ENCODE data around the gene DERL2. TPM values are rescaled to one million over a fixed set of nuclear protein-coding genes. Genes with fewer than 3 reads are reported as not detected.
"Not testable (repeated sequence)": the region's sequence is repeated elsewhere in the genome, so short reads cannot be mapped to it uniquely, and the experiment has no call there.

The DERL2 gene
- total RNA-seq, 4 donors from 2014 or later = 4.6 to 37.5 (median 21.7) TPM

GRCh38 chr17:5443728-5444127 is 42.2 kb downstream of the DERL2 start:
- TF ChIP-seq, protein P1, sequence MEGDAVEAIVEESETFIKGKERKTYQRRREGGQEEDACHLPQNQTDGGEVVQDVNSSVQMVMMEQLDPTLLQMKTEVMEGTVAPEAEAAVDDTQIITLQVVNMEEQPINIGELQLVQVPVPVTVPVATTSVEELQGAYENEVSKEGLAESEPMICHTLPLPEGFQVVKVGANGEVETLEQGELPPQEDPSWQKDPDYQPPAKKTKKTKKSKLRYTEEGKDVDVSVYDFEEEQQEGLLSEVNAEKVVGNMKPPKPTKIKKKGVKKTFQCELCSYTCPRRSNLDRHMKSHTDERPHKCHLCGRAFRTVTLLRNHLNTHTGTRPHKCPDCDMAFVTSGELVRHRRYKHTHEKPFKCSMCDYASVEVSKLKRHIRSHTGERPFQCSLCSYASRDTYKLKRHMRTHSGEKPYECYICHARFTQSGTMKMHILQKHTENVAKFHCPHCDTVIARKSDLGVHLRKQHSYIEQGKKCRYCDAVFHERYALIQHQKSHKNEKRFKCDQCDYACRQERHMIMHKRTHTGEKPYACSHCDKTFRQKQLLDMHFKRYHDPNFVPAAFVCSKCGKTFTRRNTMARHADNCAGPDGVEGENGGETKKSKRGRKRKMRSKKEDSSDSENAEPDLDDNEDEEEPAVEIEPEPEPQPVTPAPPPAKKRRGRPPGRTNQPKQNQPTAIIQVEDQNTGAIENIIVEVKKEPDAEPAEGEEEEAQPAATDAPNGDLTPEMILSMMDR (IDR thresholded peaks at IDR 0.05) = no peak
- TF ChIP-seq POLR2A (IDR thresholded peaks at IDR 0.05) (no peak), POLR2AphosphoS5 (IDR thresholded peaks at IDR 0.05) (no peak), EP300 (IDR thresholded peaks at IDR 0.05; ENCODE audit: low read depth) (no peak)
- in situ Hi-C loops (cut with MboI; ENCODE audit: low pct_ligation_motif_present in 1 of 4, low pct_unique_long_range_greater_than_20kb in 1 of 4, low sequenced_read_pairs in 3 of 4) = no loop called here
- WGBS, 2 donors (ENCODE audit: low coverage in 1 of 2) = 93 to 94% methylated on average over 2 to 6 of the region's 6 CpGs
- H3K4me1 ChIP-seq = peaks cover 0 to 6% (median 3%) of the 10 kb centered on the region in 4 donors
- intact Hi-C loops (cut with DNase I; ENCODE audit: low total_unique reads) = no loop called here
- H3K9me3 ChIP-seq = no peaks in the 10 kb centered on the region
- H3K27me3 ChIP-seq = no peaks in the 10 kb centered on the region
- H3K4me3 ChIP-seq = no peak overlapping the region
- H3K27ac ChIP-seq = no peak overlapping the region
- DNase-seq = no peak
- peaks cover 0 to 26% (median 10%) of the 10 kb centered on the region in 4 donors for H3K36me3 ChIP-seq

DNA sequence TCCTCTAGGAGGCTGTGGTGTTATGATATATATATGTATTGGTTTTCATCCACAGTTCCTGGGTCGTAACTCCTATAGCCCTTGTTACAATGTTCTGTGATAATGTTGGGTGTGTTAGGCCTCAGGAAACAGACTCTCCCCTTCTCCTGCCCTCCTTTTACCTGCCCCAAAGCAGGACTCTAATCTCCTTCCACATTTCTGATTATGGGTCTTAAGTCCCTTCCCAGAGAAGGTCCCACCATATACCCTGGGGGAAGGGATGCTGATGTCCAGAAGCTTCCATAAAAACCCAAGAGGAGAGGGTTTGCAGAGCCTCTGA is 46.6 kb downstream of the DERL2 start:
- intact Hi-C loops (cut with DNase I; ENCODE audit: low total_unique reads) = no loop called here
- Histone ChIP-seq H3K27ac (peak overlapping the region; percentile 86 to 89 (median 88)), H3K36me3 (peaks cover 0 to 24% (median 5%) of the 10 kb centered on the region in 4 donors), H3K4me3 (peak overlapping the region in 3 of 4 donors; percentile 71 to 97 (median 77)), H3K27me3 (no peaks in the 10 kb centered on the region), H3K4me1 (peaks cover 5 to 29% (median 15%) of the 10 kb centered on the region in 4 donors), H3K9me3 (no peaks in the 10 kb centered on the region)
- in situ Hi-C loops (cut with MboI; ENCODE audit: low pct_ligation_motif_present in 1 of 4, low pct_unique_long_range_greater_than_20kb in 1 of 4, low sequenced_read_pairs in 3 of 4) = no loop called here
- no peak for DNase-seq
- 0 to 14% methylated on average over 1 of the region's 1 CpG for WGBS, 2 donors (ENCODE audit: low coverage in 1 of 2)
- TF ChIP-seq, protein P1 (IDR thresholded peaks at IDR 0.05) = peak in 2 of 5 experiments; percentile 28 to 49
- TF ChIP-seq EP300 (IDR thresholded peaks at IDR 0.05; ENCODE audit: low read depth) (no peak), POLR2AphosphoS5 (IDR thresholded peaks at IDR 0.05) (no peak)

- Histone ChIP-seq H3K9me3 (no peaks in the 10 kb centered on the region), H3K4me1 (peaks cover 5 to 29% (median 15%) of the 10 kb centered on the region in 4 donors), H3K27ac (peak within 1 kb of the TSS; percentile 86 to 89 (median 88)), H3K27me3 (no peaks in the 10 kb centered on the region), H3K36me3 (peaks cover 0 to 22% (median 4%) of the 10 kb centered on the region in 4 donors), H3K4me3 (peak within 1 kb of the TSS; percentile 71 to 97 (median 82))
- 1% methylated on average over 71 of the region's 75 CpGs; no CpG with 5 or more reads in 1 of the 2 donors for WGBS, 2 donors (ENCODE audit: low coverage in 1 of 2)
- peak; percentile 96 for DNase-seq
- TF ChIP-seq POLR2A (IDR thresholded peaks at IDR 0.05) = peak; percentile 54
- no peak for TF ChIP-seq EP300 (IDR thresholded peaks at IDR 0.05; ENCODE audit: low read depth)
- peak; percentile 66 to 77 (median 73) for TF ChIP-seq POLR2AphosphoS5 (IDR thresholded peaks at IDR 0.05)
- TF ChIP-seq, protein P1 (IDR thresholded peaks at IDR 0.05) = peak; percentile 99 to 100 (median 99)
- in situ Hi-C loops (cut with MboI; ENCODE audit: low pct_ligation_motif_present in 1 of 4, low pct_unique_long_range_greater_than_20kb in 1 of 4, low sequenced_read_pairs in 3 of 4) = no loop called here
- intact Hi-C loops (cut with DNase I; ENCODE audit: low total_unique reads) = no loop called here
These were observed 47.1 kb downstream of the DERL2 start, which contains the start of gene C1QBP for GRCh38 chr17:5438716-5439445. Gene C1QBP (minus strand): TSS chr17:5439155. CDS start chr17:5439073, 82 bp downstream.

DNA sequence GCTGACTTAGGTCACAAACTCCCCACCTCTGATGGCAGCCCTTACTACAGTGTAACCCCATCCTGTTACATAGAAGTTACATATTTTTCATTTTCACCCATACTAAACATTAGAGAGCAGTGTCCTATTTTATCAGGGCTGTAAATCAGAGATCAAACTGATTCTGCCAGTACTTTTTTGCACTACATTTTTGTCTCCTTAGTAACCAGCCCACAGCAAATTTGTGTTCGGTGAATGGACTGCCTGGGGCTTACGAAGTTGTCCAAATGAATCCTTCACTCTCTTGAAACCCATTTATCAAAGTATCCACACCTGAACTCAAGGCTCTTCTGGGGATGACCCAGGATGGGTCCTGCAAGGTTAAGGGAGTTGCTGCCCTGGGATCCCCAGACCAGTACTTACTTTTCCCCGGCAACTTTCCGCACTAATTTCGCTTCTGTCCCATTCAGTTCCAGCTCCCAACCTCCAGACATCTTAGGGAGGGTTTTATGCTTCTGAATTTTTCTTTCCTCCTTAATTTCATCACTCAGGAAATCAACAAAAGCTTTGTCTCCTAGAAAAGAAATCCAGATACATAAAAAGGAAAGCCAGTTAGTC is 48.2 kb downstream of the DERL2 start:
- intact Hi-C loops (cut with DNase I; ENCODE audit: low total_unique reads) (no loop called here), in situ Hi-C loops (cut with MboI; ENCODE audit: low pct_ligation_motif_present in 1 of 4, low pct_unique_long_range_greater_than_20kb in 1 of 4, low sequenced_read_pairs in 3 of 4) (no loop called here)
- no peaks in the 10 kb centered on the region for H3K9me3 ChIP-seq
- peak overlapping the region in 3 of 4 donors; percentile 71 to 97 (median 77) for H3K4me3 ChIP-seq
- peaks cover 0 to 31% (median 5%) of the 10 kb centered on the region in 4 donors for H3K36me3 ChIP-seq
- peak overlapping the region; percentile 86 to 89 (median 88) for H3K27ac ChIP-seq
- no peak for DNase-seq
- H3K27me3 ChIP-seq = no peaks in the 10 kb centered on the region
- peaks cover 5 to 29% (median 15%) of the 10 kb centered on the region in 4 donors for H3K4me1 ChIP-seq
- TF ChIP-seq POLR2AphosphoS5 (IDR thresholded peaks at IDR 0.05) (no peak), POLR2A (IDR thresholded peaks at IDR 0.05) (no peak), EP300 (IDR thresholded peaks at IDR 0.05; ENCODE audit: low read depth) (no peak)
- TF ChIP-seq, protein P1 (IDR thresholded peaks at IDR 0.05) = no peak
- 28 to 47% methylated on average over 3 to 5 of the region's 5 CpGs for WGBS, 2 donors (ENCODE audit: low coverage in 1 of 2)

DNA sequence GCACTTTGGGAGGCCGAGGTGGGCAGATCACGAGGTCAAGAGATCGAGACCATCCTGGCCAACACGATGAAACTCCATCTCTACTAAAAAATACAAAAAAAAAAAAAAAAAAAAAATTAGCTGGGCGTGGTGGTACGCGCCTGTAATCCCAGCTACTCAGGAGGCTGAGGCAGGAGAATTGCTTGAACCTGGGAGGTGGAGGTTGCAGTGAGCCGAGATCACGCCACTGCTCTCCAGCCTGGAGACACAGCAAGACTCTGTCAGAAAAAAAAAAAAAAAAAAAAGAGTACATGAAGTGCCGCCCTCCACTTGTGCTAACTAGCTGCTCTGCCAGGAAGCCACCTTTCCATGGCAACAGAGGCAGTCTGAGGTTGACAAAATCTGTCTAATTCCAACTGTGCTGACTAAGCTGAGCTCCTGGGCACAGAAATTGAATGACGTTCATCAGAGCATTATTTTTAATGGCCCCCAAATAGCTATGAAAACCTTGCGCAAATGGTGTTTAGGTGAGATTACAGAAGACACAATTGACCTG is 50.1 kb downstream of the DERL2 start:
- H3K27me3 ChIP-seq; in situ Hi-C loops (cut with MboI; ENCODE audit: low pct_ligation_motif_present in 1 of 4, low pct_unique_long_range_greater_than_20kb in 1 of 4, low sequenced_read_pairs in 3 of 4); H3K27ac ChIP-seq; DNase-seq; intact Hi-C loops (cut with DNase I; ENCODE audit: low total_unique reads); H3K9me3 ChIP-seq; H3K4me3 ChIP-seq: not testable (repeated sequence)
- 91% methylated on average over 12 of the region's 12 CpGs; no CpG with 5 or more reads in 1 of the 2 donors for WGBS, 2 donors (ENCODE audit: low coverage in 1 of 2)
- peaks cover 5 to 29% (median 15%) of the 10 kb centered on the region in 4 donors for H3K4me1 ChIP-seq
- peaks cover 0 to 39% (median 11%) of the 10 kb centered on the region in 4 donors for H3K36me3 ChIP-seq
